ENCODE measurements around the gene HECTD4. TPM values are rescaled to one million over a fixed set of nuclear protein-coding genes. Genes with fewer than 3 reads are reported as not detected.

The HECTD4 gene
- total RNA-seq, 2 donors from 2014 or later: 14.8 to 16.5 TPM

GRCh38 chr12:112175361-112176155, 206.7 kb downstream of the HECTD4 start:
- TF ChIP-seq CTCF (IDR thresholded peaks at IDR 0.05): no peak
- Histone ChIP-seq H3K4me3 (no peak overlapping the region), H3K9me3 (no peaks in the 10 kb centered on the region), H3K4me1 (no peaks in the 10 kb centered on the region), H3K36me3 (peaks cover 69% of the 10 kb centered on the region), H3K27ac (no peak overlapping the region), H3K27me3 (no peaks in the 10 kb centered on the region)
- no peak for DNase-seq (ENCODE audit: low spot score)

- Histone ChIP-seq H3K4me3 (no peak overlapping the region), H3K4me1 (no peaks in the 10 kb centered on the region), H3K36me3 (peaks cover 47% of the 10 kb centered on the region), H3K27me3 (no peaks in the 10 kb centered on the region), H3K9me3 (no peaks in the 10 kb centered on the region), H3K27ac (no peak overlapping the region)
- DNase-seq (ENCODE audit: low spot score): no peak
- TF ChIP-seq CTCF (IDR thresholded peaks at IDR 0.05): no peak
Observed at GRCh38 chr12:112172556-112173324, 209.5 kb downstream of the HECTD4 start.

DNA sequence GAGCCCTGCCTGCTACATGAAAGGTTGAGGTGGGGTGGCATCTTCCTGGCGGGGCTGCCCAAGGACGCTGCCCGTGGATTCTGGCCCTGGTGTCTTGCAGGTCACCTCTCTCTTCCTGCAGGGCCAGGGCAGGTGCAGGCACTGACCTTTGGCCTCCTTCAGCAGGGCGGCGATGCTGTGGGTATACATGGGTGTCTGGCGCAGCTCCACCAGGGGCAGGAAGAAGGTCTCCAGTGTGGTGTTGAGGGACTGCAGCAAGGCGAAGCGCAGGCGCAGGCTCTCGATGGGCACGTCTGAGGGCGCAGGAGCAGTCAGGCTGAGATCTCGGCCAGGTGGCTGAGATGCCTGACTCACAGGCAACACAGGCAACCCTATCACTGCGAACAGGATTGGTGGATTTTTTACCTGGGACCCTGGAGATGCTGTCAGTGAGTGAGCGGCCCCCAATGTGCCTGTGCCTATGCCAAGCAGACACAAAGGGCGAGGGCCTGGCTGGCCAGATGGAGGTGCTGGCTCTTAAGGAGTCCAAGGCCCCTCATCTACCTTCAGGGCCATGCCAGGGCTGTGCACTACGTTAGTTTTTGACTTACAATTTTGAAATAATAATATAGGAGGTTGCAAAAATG, 211.1 kb downstream of the HECTD4 start:
- no peak for TF ChIP-seq CTCF (IDR thresholded peaks at IDR 0.05)
- DNase-seq (ENCODE audit: low spot score): no peak
- no peaks in the 10 kb centered on the region for H3K27me3 ChIP-seq
- H3K4me1 ChIP-seq: no peaks in the 10 kb centered on the region
- H3K4me3 ChIP-seq: no peak overlapping the region
- peaks cover 40% of the 10 kb centered on the region for H3K36me3 ChIP-seq
- H3K27ac ChIP-seq: no peak overlapping the region
- no peaks in the 10 kb centered on the region for H3K9me3 ChIP-seq

DNA sequence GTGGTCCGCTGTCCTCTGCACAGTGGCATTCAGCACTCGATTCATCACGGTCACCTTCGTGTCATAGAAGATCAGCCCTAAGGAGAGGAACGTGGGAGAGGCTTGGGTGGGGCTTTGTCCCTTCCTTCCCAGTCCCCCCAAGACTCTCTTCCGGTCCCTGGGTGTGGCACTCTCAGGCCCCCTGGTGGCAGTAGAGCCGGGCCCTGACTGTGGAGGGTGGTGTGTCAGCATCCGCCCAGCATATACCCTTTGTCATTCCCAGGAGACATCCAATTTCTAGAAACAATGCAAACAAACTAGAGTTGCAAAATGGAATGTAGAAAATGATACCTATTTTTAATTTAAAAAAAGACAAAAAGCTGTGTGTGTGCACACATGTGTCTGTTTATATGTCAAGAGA, 211.9 kb downstream of the HECTD4 start:
- Histone ChIP-seq H3K9me3 (no peaks in the 10 kb centered on the region), H3K4me1 (no peaks in the 10 kb centered on the region), H3K27ac (no peak overlapping the region), H3K27me3 (no peaks in the 10 kb centered on the region), H3K36me3 (peaks cover 33% of the 10 kb centered on the region), H3K4me3 (no peak overlapping the region)
- peak in 1 of 2 donors; percentile 55 for TF ChIP-seq CTCF (IDR thresholded peaks at IDR 0.05)
- DNase-seq (ENCODE audit: low spot score): no peak

- H3K9me3 ChIP-seq: no peaks in the 10 kb centered on the region
- no peak for TF ChIP-seq CTCF (IDR thresholded peaks at IDR 0.05)
- H3K27ac ChIP-seq: no peak overlapping the region
- no peaks in the 10 kb centered on the region for H3K4me1 ChIP-seq
- DNase-seq (ENCODE audit: low spot score): no peak
- H3K27me3 ChIP-seq: no peaks in the 10 kb centered on the region
- H3K36me3 ChIP-seq: peaks cover 28% of the 10 kb centered on the region
- no peak overlapping the region for H3K4me3 ChIP-seq
Observed at GRCh38 chr12:112169966-112170365, 212.3 kb downstream of the HECTD4 start.
